GM12864 (cell line): ENCODE data around the gene HOXA3.

Experiments
- DNase-seq: peaks from one replicate; pipeline ENCODE4 v3.0.0-alpha.2; 2011; ENCODE audit warnings: low read depth
- H3K4me3 ChIP-seq: 2 replicates; pipeline ENCODE4 v1.5.1; 2011; ENCODE audit warnings: mild to moderate bottlenecking, low read depth, low read length, control low read depth
- CTCF ChIP-seq: IDR thresholded peaks from 2 replicates; pipeline ENCODE4 v1.5.1; 2011; ENCODE audit warnings: low read depth, mild to moderate bottlenecking, moderate library complexity, low read length, control low read depth, inconsistent platforms; ENCODE audit errors: missing control alignments

HOXA3 gene

GRCh38 chr7:27066148-27066547, 86.2 kb downstream of the HOXA3 start:
- no peak for DNase-seq
- no peak overlapping the region for H3K4me3 ChIP-seq
- no peak for TF ChIP-seq CTCF

- no peak for DNase-seq
- no peak for TF ChIP-seq CTCF
- H3K4me3 ChIP-seq, result no peak overlapping the region
These were observed 86.7 kb downstream of the HOXA3 start for GRCh38 chr7:27065709-27066108.

GRCh38 chr7:27064661-27065060, 87.7 kb downstream of the HOXA3 start:
- no peak for DNase-seq
- TF ChIP-seq CTCF, result no peak
- H3K4me3 ChIP-seq, result no peak overlapping the region

GRCh38 chr7:27064159-27064558, 88.2 kb downstream of the HOXA3 start:
- TF ChIP-seq CTCF, result no peak
- no peak overlapping the region for H3K4me3 ChIP-seq
- DNase-seq, result no peak

GRCh38 chr7:27062946-27063345, 89.4 kb downstream of the HOXA3 start:
- H3K4me3 ChIP-seq, result no peak overlapping the region
- TF ChIP-seq CTCF, result no peak
- DNase-seq, result no peak
